GM23338 (cell line): ENCODE results near the gene PNPLA7. TPM values are rescaled to one million over a fixed set of nuclear protein-coding genes. Genes with fewer than 3 reads are reported as not detected.

Experiments used
- ATAC-seq: fragments of 200-7000 bp; cut with Tn5 transposase; 3 replicates; pipeline ENCODE4 v1.9.1; 2020
- DNase-seq: peaks from one replicate; pipeline ENCODE4 v3.0.0-alpha.2; 2015; ENCODE audit warnings: low spot score
- H2AFZ ChIP-seq: fragments of 200-600 bp; sonication (generic); 2 replicates; pipeline ENCODE4 v1.8.0; 2016; ENCODE audit warnings: antibody characterized with exemption, mild to moderate bottlenecking, moderate library complexity
- H3F3A ChIP-seq: fragments of 200-600 bp; sonication (generic); replicated peaks from 2 replicates; pipeline ENCODE4 v1.8.0; 2017; ENCODE audit warnings: antibody characterized with exemption, mixed run types, low read depth
- H3K27ac ChIP-seq: fragments of 200-600 bp; sonication (generic); 2 replicates; pipeline ENCODE4 v1.6.1; 2016; ENCODE audit warnings: low read depth
- H3K27me3 ChIP-seq: fragments of 200-600 bp; sonication (generic); 2 replicates; pipeline ENCODE4 v1.8.0; 2016; ENCODE audit warnings: mild to moderate bottlenecking, mixed run types, moderate library complexity; ENCODE audit not compliant: insufficient read depth
- H3K36me3 ChIP-seq: fragments of 200-600 bp; sonication (generic); 2 replicates; pipeline ENCODE4 v1.8.0; 2016; ENCODE audit warnings: mild to moderate bottlenecking; ENCODE audit not compliant: insufficient read depth
- H3K4me1 ChIP-seq: fragments of 200-600 bp; sonication (generic); 2 replicates; pipeline ENCODE4 v1.8.0; 2016; ENCODE audit warnings: mild to moderate bottlenecking, moderate library complexity; ENCODE audit not compliant: insufficient read depth
- H3K4me2 ChIP-seq: fragments of 200-600 bp; sonication (generic); 2 replicates; pipeline ENCODE4 v1.7.1; 2017; ENCODE audit warnings: mixed run types
- H3K4me3 ChIP-seq: fragments of 200-600 bp; sonication (generic); 2 replicates; pipeline ENCODE4 v1.6.1; 2016; ENCODE audit warnings: mixed run types
- H3K79me2 ChIP-seq: fragments of 200-600 bp; sonication (generic); replicated peaks from 2 replicates; pipeline ENCODE4 v1.8.0; 2017; ENCODE audit warnings: mild to moderate bottlenecking; ENCODE audit not compliant: insufficient read depth
- H3K9me2 ChIP-seq: fragments of 200-600 bp; sonication (generic); 2 replicates; pipeline ENCODE4 v1.8.0; 2017; ENCODE audit not compliant: insufficient read depth
- H4K20me1 ChIP-seq: fragments of 200-600 bp; sonication (generic); replicated peaks from 2 replicates; pipeline ENCODE4 v1.8.0; 2017; ENCODE audit warnings: mild to moderate bottlenecking; ENCODE audit not compliant: insufficient read depth
- H3K27ac Mint-ChIP-seq: 2 replicates; pipeline ENCODE4 v1.8.0; 2020; ENCODE audit warnings: inconsistent platforms, mild to moderate bottlenecking, moderate library complexity, mixed read lengths
- H3K27me3 Mint-ChIP-seq: 3 replicates; pipeline ENCODE4 v1.8.0; 2022; ENCODE audit warnings: low read depth, mild to moderate bottlenecking, moderate library complexity, mixed read lengths, inconsistent platforms; ENCODE audit not compliant: insufficient read depth, poor library complexity
- H3K36me3 Mint-ChIP-seq: 3 replicates; pipeline ENCODE4 v1.8.0; 2021; ENCODE audit warnings: low read depth, mild to moderate bottlenecking, inconsistent platforms, moderate library complexity, mixed read lengths
- H3K4me1 Mint-ChIP-seq: 3 replicates; pipeline ENCODE4 v1.8.0; 2020; ENCODE audit warnings: mild to moderate bottlenecking, inconsistent platforms, mixed read lengths
- H3K4me3 Mint-ChIP-seq: 3 replicates; pipeline ENCODE4 v1.8.0; 2021; ENCODE audit warnings: moderate library complexity, mild to moderate bottlenecking, inconsistent platforms, mixed read lengths
- H3K9me3 Mint-ChIP-seq: 3 replicates; pipeline ENCODE4 v1.8.0; 2020; ENCODE audit warnings: moderate library complexity, mild to moderate bottlenecking, inconsistent platforms, mixed read lengths
- EZH2 ChIP-seq: fragments of 200-600 bp; sonication (generic); IDR thresholded peaks from one replicate; pipeline ENCODE4 v1.8.0; 2017; ENCODE audit warnings: antibody characterized with exemption, mild to moderate bottlenecking, low read depth; ENCODE audit not compliant: unreplicated experiment
- EZH2phosphoT487 ChIP-seq: fragments of 200-600 bp; sonication (generic); IDR thresholded peaks from one replicate; pipeline ENCODE4 v1.8.1; 2018; ENCODE audit warnings: antibody characterized with exemption; ENCODE audit not compliant: unreplicated experiment
- NANOG ChIP-seq: IDR thresholded peaks from 2 replicates; pipeline ENCODE4 v1.6.1; 2016; ENCODE audit warnings: antibody characterized with exemption, borderline replicate concordance
- POLR2AphosphoS5 ChIP-seq: IDR thresholded peaks from 2 replicates; pipeline ENCODE4 v1.6.1; 2016; ENCODE audit warnings: antibody characterized with exemption, low read depth
- STAT1 ChIP-seq: IDR thresholded peaks from one replicate; pipeline ENCODE4 v1.6.1; 2016; ENCODE audit warnings: antibody characterized with exemption; ENCODE audit not compliant: unreplicated experiment
- ZNF114 ChIP-seq: fragments of 250-450 bp; sonication (Bioruptor Pico); IDR thresholded peaks from 2 replicates; pipeline ENCODE4 v1.5.0; 2020; ENCODE audit warnings: mild to moderate bottlenecking, moderate library complexity
- polyA plus RNA-seq: library from polyadenylated mRNA; unstranded; fragments of >200 nt; fragmentation: Nextera tagmentation; extraction: Ambion mirVana; gene quantifications from 2 replicates; pipeline ENCODE4 v1.2.1, GENCODE V29; 2016
- total RNA-seq: library from RNA; depleted of rRNA; stranded (reverse); fragments of >200 nt; shearing (Covaris generic); gene quantifications from 2 replicates; pipeline ENCODE4 v1.2.3, GENCODE V29; 2014
- TF ChIP-seq, protein P1 (sequence below): IDR thresholded peaks from one replicate; pipeline ENCODE4 v1.6.1; 2018; ENCODE audit warnings: antibody characterized with exemption; ENCODE audit not compliant: unreplicated experiment
- TF ChIP-seq, protein P2 (sequence below): IDR thresholded peaks from 2 replicates; pipeline ENCODE4 v1.6.1; 2016; ENCODE audit warnings: antibody characterized with exemption
- TF ChIP-seq, protein P3 (sequence below), 2 experiments: fragments of 200-600 bp in 1 of 2; sonication (generic) in 1 of 2; conservative IDR thresholded peaks; 2 replicates each; pipeline versions ENCODE4 v1.5.1 to v1.6.1; 2016 to 2017; ENCODE audit warnings: antibody characterized with exemption in 2 of 2, low read depth in 2 of 2, mild to moderate bottlenecking in 2 of 2, moderate library complexity in 1 of 2

Gene PNPLA7
- total and polyA plus RNA-seq, 2 experiments from 2014 or later, result 0.45 to 0.80 TPM

DNA sequence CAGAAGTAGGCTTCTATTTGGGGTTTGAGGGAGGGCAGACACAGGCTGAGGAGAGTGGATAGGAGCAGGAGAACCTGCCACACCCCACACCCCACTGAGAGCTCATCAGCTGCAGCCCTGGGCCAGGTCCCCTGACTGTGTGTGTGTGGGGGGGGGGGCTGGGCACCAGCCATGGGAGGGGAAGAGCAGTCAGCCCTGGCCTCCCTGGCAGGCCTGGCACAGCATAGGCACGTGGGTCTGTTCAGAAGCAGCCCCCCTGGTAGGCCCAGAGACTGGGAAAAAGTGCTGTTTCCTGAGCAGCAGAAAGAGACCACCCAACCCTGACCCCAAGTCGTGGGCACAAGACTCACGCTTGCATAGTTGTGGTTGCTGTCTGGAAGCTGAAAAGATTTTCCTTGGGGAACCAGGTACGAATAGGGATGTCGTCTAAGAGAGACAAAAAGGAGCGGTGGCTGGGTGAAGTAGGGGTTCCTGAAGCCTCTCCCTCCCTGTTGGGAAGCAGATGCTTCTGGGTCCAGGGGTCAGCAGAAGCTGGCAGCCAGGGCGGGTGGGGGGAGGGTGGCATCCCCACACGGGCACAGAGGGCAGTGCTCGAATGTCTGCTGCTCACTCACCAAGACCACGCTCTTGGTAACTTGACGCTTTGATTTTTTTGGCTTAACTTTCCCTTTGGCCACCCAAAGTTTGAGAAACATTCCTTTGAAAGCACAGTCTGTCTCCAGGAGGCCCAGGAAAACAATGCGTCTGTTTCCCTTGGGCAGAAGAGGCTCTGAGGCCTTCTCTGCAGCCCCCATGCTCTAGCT is 93.9 kb downstream of the PNPLA7 start:
- Mint-ChIP-seq H3K9me3 (no peaks in the 10 kb centered on the region), H3K27ac (no peak overlapping the region), H3K27me3 (peaks cover 9% of the 10 kb centered on the region), H3K36me3 (peaks cover 3% of the 10 kb centered on the region; the same call in 1 of the 3 replicates), H3K4me1 (peaks cover 8% of the 10 kb centered on the region; the same call in 2 of the 3 replicates), H3K4me3 (no peak overlapping the region; the same call in 2 of the 3 replicates)
- 0 out of 2 replicates have a peak, but pooled peaks cover 3% of the 10 kb centered on the region for H3F3A ChIP-seq
- no peaks in the 10 kb centered on the region; the same call in 1 of the 2 replicates for H4K20me1 ChIP-seq
- DNase-seq, result no peak
- no peaks in the 10 kb centered on the region for H3K27me3 ChIP-seq
- H3K4me3 ChIP-seq, result no peak overlapping the region
- H2AFZ ChIP-seq, result no peak overlapping the region
- H3K79me2 ChIP-seq, result no peaks in the 10 kb centered on the region
- H3K4me2 ChIP-seq, result no peak overlapping the region
- H3K4me1 ChIP-seq, result peaks cover 6% of the 10 kb centered on the region; the same call in 1 of the 2 replicates
- no peak for ATAC-seq
- H3K9me2 ChIP-seq, result no peaks in the 10 kb centered on the region
- no peak overlapping the region for H3K27ac ChIP-seq
- H3K36me3 ChIP-seq, result peaks cover 6% of the 10 kb centered on the region; the same call in 1 of the 2 replicates
- no peak for TF ChIP-seq EZH2phosphoT487
- TF ChIP-seq POLR2AphosphoS5, result no peak
- TF ChIP-seq, protein P1, sequence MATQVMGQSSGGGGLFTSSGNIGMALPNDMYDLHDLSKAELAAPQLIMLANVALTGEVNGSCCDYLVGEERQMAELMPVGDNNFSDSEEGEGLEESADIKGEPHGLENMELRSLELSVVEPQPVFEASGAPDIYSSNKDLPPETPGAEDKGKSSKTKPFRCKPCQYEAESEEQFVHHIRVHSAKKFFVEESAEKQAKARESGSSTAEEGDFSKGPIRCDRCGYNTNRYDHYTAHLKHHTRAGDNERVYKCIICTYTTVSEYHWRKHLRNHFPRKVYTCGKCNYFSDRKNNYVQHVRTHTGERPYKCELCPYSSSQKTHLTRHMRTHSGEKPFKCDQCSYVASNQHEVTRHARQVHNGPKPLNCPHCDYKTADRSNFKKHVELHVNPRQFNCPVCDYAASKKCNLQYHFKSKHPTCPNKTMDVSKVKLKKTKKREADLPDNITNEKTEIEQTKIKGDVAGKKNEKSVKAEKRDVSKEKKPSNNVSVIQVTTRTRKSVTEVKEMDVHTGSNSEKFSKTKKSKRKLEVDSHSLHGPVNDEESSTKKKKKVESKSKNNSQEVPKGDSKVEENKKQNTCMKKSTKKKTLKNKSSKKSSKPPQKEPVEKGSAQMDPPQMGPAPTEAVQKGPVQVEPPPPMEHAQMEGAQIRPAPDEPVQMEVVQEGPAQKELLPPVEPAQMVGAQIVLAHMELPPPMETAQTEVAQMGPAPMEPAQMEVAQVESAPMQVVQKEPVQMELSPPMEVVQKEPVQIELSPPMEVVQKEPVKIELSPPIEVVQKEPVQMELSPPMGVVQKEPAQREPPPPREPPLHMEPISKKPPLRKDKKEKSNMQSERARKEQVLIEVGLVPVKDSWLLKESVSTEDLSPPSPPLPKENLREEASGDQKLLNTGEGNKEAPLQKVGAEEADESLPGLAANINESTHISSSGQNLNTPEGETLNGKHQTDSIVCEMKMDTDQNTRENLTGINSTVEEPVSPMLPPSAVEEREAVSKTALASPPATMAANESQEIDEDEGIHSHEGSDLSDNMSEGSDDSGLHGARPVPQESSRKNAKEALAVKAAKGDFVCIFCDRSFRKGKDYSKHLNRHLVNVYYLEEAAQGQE, result no peak
- TF ChIP-seq NANOG, result no peak
- TF ChIP-seq, protein P2, sequence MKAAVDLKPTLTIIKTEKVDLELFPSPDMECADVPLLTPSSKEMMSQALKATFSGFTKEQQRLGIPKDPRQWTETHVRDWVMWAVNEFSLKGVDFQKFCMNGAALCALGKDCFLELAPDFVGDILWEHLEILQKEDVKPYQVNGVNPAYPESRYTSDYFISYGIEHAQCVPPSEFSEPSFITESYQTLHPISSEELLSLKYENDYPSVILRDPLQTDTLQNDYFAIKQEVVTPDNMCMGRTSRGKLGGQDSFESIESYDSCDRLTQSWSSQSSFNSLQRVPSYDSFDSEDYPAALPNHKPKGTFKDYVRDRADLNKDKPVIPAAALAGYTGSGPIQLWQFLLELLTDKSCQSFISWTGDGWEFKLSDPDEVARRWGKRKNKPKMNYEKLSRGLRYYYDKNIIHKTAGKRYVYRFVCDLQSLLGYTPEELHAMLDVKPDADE, result no peak
- TF ChIP-seq STAT1, result no peak

DNA sequence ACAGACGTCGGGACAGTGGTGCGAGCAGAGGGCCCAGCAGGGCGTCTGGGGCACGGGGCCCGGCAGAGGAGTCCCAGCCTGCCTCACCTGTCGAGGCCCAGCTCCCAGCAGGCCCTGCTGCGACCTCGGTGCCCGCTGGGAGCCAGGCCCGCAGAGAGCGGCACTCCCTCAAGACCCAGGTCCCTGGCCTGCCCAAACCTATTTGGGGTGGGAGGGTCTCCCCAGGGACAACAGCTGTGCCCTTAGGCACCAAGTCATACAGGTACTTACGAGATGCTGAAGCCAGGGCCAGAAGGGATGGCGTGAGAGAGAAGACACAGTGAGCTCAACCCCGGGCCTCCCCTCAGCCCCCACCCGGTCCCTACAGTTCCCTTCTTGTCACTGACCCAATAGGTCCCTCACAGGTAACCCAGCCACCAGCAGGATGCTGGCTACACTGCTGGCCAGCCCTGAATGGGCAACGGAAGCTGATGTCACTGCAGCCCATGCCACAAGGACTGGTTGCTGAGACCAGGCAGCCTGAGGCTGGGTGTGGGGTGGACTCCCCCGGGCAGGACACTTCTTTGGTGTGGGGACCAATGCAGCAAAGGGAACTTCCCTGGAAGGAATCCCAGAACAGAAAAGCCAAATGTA is 94.7 kb downstream of the PNPLA7 start:
- Histone ChIP-seq H3K27ac (no peak overlapping the region), H3K36me3 (peaks cover 6% of the 10 kb centered on the region; the same call in 1 of the 2 replicates), H3K79me2 (no peaks in the 10 kb centered on the region), H3K4me2 (no peak overlapping the region), H2AFZ (no peak overlapping the region), H4K20me1 (no peaks in the 10 kb centered on the region; the same call in 1 of the 2 replicates), H3K9me2 (no peaks in the 10 kb centered on the region), H3K4me3 (no peak overlapping the region), H3K27me3 (no peaks in the 10 kb centered on the region), H3F3A (0 out of 2 replicates have a peak, but pooled peaks cover 3% of the 10 kb centered on the region), H3K4me1 (peaks cover 6% of the 10 kb centered on the region; the same call in 1 of the 2 replicates)
- DNase-seq, result no peak
- no peaks in the 10 kb centered on the region for H3K9me3 Mint-ChIP-seq
- no peak for TF ChIP-seq ZNF114 (CRISPR knock-in tag)
- TF ChIP-seq, protein P3, sequence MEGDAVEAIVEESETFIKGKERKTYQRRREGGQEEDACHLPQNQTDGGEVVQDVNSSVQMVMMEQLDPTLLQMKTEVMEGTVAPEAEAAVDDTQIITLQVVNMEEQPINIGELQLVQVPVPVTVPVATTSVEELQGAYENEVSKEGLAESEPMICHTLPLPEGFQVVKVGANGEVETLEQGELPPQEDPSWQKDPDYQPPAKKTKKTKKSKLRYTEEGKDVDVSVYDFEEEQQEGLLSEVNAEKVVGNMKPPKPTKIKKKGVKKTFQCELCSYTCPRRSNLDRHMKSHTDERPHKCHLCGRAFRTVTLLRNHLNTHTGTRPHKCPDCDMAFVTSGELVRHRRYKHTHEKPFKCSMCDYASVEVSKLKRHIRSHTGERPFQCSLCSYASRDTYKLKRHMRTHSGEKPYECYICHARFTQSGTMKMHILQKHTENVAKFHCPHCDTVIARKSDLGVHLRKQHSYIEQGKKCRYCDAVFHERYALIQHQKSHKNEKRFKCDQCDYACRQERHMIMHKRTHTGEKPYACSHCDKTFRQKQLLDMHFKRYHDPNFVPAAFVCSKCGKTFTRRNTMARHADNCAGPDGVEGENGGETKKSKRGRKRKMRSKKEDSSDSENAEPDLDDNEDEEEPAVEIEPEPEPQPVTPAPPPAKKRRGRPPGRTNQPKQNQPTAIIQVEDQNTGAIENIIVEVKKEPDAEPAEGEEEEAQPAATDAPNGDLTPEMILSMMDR (conservative IDR thresholded peaks at IDR 0.05; ENCODE audit: low read depth in 2 of 2), result no peak
- TF ChIP-seq EZH2, result no peak
- TF ChIP-seq EZH2phosphoT487, result no peak
- no peak for TF ChIP-seq POLR2AphosphoS5
- TF ChIP-seq, protein P2, result no peak
- no peak overlapping the region for H3K4me3 Mint-ChIP-seq
- ATAC-seq, result no peak
- peaks cover 3% of the 10 kb centered on the region; the same call in 1 of the 3 replicates for H3K36me3 Mint-ChIP-seq
- H3K4me1 Mint-ChIP-seq, result peaks cover 8% of the 10 kb centered on the region; the same call in 2 of the 3 replicates
- H3K27me3 Mint-ChIP-seq, result peaks cover 6% of the 10 kb centered on the region
- no peak overlapping the region for H3K27ac Mint-ChIP-seq
